ENCODE data around the gene U2SURP.
"Not testable (repeated sequence)": the region's sequence is repeated elsewhere in the genome, so short reads cannot be mapped to it uniquely, and the experiment has no call there.

The U2SURP gene

DNA sequence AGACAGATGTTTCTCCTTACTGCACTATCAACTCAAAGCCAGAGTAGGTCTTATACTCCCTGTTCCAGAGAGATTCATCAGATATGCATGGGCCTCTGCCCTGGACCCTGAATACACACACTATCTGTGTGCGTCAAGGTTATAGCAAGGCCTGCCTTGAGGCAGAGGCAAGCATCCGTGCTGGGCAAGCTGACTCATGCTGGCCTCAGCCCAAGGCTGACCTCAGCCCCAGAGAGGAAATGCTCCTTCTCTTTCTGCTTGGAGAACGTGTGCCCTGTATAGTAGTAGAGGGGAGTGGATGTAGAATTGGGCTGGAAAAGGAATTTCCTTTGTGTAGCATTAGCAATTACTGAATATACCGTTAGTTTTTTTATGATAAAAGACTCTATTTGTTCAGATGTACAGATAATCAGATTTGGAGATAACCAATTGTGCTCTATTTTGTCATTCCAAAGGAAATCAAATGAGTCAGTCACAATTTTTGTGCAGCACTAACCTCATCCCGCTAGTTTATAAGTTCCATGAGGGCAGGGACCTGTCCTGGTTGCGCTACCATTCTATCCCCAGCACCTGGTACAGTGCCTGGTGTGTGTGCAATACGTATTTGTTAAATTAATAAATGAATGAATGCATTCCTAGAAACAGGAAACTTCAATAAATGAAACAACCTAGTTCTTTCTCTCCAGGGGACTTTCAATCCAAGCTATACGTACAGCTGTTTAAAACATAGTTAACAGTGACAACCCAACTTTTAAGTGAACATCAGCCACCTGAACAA lies 24.6 kb upstream of the U2SURP start:
- peak in 18 of 56 donors; percentile 3 to 71 (median 16) for DNase-seq

DNA sequence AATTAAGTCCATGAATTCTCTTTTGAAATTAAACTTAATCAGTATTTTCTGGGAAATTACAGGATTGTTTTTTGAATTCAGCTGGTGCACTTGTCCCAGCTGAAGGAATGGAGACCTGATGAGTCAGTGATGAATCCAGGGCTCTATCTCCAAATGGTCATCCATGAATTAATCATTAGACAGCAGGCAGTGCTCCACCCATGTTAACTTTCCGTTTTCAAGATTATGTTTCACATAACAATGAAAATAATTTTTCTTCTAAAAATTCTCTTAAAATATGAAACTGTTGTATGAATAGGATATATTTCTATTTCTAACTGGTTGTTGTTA lies 24.0 kb upstream of the U2SURP start:
- no peak for DNase-seq

DNA sequence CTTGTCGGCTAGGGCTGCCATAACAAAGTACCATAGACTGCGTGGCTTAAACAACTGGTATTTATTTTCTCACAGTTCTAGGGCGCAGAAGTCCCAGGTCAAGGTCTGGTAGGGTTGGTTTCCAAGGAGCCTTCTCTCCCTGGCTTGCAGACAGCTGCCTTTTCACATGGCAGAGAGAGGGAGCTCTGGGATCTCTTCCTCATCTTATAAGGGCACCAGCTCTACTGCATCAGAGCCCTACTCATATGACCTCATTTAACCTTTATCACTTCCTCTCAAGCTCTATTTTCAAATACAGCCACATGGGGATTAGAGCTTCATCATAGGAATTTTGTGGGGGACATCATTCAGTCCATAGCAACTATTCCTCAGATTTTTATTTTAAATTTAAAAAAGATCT lies 20.3 kb upstream of the U2SURP start:
- no peak for DNase-seq

DNA sequence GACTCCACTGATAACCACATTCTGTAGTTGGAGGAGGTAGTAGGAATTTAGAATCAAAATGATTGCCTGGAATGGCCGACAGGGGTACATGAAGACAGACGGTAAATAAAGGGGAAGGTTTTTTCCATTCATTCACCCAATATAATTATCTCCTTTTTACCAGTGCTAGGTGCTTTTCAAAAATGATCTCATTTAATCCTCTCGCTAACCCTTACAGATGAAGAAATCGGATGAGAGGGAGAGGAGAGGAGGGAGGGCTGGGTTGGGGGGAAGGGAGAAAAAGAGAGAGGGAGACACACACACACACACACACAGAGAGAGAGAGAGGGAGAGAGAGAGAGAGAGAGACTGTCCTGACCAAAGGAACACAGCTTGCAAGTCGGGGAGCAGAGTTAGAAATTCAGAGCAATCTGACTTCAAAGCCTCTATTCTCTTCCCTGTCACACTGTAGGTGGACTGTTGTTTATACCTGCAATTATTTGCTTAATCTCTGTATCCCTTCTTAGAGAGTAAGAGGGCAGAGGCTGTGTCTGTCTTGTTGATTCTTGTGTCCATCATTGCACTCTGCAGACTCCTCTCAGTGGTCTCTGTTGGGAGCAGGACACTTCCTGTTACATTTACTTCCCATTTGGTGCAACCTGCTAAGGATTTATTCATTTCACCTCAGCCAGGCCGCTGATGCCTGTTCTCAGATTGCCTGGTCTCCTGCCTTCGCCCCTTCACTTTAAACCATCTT lies 19.2 kb upstream of the U2SURP start:
- no peak for DNase-seq

DNA sequence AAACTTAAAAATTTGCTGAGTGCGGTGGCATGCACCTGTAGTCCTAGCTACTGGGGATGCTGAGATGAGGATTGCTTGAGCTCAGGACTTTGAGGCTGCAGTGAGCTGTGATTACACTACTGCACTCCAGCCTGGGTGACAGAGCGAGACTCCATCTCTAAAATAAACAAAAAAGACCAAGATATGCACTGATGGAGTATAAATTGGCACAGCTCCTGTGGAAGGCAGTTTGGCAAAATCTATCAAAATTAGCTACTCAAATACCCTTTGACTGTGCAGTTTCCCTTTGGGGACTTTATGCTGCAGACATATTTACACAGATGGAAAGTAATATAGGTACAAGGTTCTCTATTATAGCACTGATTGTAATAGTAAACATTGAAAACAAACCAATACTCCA lies 18.1 kb upstream of the U2SURP start:
- no peak for DNase-seq

DNA sequence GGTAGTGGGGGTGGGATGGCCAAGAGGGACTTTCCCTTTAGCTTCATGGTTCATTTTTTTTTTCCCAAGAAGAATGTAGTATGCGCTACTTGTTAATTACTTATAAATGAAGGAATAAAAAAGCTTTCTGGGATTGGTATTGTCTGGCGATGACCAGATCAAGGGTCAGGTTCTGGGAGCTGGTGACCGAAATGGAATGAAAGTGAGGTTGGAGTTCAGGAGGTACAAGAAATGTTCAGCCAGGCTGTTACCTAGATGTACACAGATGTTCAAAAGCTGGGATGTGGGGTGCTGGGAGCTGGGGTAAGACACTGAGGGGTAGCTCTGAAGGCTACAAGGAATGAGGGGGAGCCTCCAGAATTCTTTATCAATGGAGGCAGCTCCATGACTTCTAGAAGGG lies 17.1 kb upstream of the U2SURP start:
- no peak for DNase-seq

DNA sequence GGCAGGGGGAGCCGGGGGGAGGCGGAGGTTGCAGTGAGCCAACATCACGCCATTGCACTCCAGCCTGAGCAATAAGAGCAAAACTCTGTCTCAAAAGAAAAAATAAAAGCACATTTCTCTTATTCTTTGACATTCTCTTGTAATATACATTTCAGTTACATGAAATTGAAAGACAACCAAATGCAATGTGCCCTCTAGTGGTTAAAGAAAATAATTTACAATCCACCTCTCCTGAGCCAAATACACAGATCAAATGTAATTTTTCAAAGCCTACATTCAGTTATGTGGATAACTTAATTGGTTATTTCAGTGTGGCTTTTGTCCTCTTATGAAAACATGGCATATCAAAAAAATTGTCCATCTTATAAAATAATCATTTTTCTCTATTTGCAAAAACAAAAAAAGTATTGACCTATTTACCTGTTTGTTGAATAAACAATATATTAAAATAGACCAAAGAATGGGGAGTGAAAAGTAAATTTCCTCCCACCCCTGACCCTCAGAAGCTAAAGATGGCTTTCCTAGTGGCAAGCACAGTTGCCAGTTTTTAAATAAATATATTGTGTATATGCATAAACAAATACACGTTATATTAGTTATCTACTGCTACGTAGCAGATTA lies 14.2 kb upstream of the U2SURP start:
- DNase-seq, result no peak

DNA sequence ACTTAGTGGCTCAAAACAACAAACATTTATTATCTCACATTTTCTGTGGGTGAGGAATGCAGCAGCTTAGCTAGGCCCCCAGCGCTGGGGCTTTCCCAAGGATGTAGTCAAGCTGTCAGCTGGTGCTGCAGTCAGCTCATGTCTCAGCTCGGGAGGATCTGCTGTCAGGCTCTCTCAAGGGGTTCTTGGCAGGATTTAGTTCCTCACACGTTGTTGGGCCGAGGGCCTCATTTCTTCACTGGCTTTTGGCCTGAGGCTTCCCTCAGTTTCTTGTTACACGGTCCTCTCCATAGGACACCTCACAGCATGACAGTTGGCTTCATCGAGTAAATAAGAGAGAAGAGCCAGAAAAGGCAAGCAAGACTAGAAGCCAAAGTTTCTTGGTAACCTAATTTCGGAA lies 13.7 kb upstream of the U2SURP start:
- no peak for DNase-seq

DNA sequence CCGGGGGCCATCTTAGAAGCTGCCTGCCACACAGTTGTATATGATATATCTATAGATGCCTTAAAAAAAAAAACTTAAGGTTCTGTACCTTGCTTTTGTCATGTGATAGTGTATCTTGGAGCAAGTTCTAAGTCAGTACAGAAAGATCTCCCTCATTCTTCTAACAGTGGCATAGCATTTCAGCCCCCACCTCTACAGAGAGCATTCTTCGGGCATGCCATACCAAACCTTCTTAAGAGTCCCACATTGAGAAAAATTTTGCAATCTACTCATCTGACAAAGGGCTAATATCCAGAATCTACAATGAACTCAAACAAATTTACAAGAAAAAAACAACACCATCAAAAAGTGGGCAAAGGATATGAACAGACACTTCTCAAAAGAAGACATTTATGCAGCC lies 13.1 kb upstream of the U2SURP start:
- DNase-seq, result not testable (repeated sequence)

DNA sequence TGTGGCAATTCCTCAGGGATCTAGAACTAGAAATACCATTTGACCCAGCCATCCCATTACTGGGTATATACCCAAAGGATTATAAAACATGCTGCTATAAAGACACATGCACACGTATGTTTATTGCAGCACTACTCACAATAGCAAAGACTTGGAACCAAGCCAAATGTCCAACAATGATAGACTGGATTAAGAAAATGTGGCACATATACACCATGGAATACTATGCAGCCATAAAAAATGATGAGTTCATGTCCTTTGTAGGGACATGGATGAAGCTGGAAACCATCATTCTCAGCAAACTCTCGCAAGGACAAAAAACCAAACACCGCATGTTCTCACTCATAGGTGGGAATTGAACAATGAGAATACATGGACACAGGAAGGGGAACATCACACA lies 12.5 kb upstream of the U2SURP start:
- DNase-seq, result not testable (repeated sequence)

DNA sequence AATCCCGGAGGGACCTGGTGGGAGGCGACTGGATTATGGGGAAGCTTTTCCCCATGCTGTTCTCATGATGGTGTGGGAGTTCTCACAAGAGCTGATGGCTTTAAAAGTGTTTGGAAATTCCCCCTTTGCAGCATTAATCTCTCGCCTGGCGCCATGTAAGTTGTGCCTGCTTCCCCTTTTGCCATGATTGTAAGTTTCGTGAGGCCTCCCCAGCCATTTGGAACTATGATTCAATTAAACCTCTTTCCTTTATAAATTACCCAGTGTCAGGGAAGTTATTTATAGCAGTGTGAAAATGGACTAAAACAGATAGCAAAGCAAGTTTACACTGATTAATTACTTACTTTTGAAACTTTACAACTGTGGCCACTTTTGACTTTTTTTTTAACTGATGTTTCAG lies 10.6 kb upstream of the U2SURP start:
- no peak for DNase-seq

DNA sequence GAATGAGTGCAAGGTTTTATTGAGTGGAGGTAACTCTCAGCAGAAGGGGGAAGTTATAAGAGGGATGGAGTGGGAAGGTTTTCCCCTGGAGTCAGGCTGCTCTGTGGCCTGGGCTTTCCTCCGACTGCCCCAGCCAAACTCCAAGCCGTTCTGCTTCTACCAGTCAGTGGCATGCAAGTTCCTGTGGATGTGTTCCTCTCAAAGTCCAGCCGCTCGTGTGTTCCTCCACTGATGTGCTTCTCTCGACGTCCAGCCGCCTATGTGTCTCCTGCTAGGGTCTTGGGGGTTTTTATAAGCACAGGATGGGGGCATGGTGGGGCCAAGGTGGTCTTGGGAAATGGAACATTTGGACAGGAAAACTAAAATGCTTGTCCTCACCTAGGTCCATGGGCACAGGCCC lies 9.0 kb upstream of the U2SURP start:
- no peak for DNase-seq

DNA sequence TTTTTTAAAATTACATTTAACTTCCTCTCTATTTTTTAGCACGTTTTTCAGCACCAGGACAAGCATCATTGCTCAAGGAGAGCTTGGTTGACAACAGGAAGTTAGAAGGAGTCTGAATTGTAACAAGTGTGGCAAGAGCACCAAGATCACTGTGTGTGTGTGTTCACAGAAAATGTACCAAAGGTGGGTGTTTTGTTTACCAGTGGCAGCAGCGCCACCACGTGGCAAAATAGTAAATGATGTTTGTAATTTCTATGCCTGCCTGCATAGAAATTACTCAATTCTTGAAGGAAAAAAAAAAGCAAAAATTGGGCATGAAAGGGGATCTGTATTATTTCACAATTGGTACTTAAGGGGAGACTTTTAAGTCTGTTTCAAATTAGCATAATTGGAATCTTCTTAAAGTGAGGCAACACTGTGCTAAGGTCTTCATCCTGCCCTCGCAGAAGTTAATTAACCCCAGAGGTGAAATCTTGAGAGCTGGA lies 7.4 kb upstream of the U2SURP start:
- peak in 24 of 56 donors; percentile 5 to 73 (median 18) for DNase-seq

DNA sequence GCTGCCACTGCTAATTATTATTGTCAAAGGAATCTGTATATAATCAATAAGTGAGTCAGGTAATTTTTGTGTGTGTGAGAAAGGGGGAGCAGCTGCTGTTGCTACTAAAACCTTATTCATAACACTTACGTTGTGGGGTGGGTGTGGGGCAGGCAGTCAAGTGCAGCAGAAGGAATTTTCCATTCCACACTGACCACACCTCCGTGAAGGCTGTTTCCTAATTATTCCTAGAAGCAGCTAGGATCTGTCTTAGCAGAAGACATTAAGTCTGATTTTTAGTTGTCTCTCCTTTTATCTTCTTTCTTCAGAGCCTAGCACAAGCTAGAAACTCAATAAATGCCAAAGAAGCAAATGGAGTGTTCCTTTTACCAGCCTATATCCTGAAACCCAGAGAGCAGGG lies 4.0 kb upstream of the U2SURP start:
- DNase-seq, result no peak

DNA sequence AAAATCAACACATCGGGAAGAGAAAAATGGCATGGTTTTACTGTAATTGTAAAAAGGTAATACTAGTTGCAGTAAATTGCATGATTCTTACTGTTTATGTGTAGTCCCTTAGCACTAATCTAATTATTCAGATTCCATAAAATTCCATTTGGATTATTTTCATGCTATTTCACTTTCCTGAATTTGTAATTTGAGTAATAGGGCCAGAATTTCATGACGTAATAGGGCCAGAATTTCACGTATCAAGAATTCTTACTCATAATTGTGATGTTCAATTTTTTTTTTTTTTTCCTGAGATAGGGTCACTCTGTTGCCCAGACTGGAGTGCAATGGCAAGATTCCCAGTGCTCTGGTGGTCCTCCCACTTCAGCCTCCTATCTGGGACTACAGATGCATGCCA lies 2.9 kb upstream of the U2SURP start:
- no peak for DNase-seq

DNA sequence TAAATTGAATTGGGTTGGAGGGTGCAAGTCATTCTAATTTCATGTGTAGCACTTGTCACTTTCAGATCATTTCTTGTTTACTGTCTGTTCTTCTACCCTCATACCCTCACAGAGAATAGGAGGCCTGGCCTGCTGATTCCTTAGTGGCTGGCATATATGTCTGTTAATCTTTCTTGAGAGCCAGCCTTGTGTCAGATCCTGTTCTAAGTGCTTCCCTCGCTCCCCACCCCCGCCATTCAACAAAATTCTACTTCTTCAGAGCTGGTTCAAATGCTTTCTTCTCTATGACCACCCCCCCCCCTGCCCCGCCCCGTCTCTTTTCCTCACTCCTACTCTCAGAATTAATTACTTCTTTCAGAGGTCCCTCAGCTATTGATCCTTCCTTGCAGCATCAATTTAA lies 1.5 kb upstream of the U2SURP start:
- DNase-seq, result no peak

DNA sequence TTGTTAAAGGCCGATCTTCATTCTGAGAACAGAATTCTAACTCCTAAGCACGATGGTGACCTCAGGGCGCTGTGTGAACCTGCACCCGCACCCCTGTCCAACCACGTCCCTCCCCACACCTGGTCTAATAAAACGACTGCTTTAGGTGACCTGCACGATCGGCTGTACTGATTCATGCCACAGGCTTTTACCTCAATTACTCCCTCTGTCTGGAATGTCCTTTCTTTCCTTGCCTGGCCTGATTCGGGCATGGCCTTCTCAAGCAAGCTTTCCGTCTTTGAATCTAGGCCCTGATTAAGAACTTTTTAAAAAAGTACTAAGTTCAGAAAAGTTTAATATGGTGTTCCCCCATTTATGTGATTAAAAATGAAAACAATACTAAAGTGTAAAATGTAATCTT lies 842 bp upstream of the U2SURP start:
- no peak for DNase-seq

DNA sequence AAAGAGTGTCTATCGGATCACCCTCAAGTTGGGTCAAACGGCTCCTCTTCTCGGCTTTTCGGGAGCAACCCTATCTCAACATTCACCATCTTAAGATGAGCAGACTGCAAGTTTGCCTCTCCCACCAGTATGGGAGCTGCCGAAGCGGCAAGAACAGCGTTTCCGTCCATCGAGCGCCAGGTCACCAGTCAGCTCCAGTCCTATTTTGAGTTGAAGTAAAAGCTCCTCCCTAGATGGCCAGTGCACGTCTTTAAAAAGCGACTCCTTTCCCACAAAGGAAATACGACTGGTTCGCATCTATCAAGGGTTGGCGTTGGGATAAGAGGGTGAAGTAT lies 369 bp upstream of the U2SURP start:
- DNase-seq, result peak in 5 of 56 donors; percentile 66 to 83 (median 73)

DNA sequence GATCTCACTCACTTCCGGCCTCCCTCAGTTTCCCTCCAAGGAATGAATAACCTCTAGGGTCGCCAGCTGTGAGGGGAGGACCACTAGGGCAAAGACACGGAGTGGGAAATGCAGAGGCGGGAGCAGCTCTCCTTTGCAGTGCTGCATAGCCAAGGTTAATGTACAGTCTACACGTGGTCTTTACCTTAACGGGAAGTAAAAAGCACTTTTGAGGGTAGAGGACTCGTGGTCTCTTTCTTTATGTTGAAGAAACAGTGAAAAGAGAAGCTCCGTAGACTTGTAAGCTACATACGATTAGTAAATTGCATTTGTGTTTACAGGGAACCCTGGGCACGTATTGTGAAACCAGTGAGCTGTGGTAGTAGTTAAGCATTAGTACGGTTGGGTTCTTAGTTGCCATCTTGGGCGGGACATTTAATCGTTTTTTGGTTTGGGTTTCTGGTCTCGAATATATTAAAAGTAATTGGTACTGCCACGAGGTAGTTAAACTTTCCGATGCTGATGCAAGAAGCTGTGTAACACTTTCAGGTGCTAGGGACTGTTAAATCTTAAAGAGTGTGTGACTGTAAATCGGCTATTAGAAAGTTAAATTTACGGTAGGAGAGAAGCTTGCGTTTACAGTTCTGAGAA lies 828 bp downstream of the U2SURP start:
- no peak for DNase-seq

DNA sequence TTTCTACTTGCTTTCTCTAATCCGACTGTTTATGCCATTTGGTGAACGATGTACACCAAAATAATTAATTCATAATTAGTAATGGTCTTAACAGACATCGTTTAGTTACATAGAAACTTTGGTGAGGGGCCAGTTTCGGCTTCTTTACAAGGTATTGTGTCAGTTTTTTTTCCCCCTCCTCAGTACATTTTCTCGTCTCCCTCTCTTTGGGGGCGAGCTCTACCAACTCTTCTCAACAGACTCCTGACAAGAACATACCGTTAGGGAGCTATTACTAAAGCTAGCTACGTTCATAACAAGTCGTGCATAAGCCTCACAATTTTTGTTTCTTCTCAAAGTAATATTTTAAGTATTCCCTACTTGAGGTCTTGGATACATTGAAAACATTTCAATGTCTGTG lies 1.4 kb downstream of the U2SURP start:
- no peak for DNase-seq

DNA sequence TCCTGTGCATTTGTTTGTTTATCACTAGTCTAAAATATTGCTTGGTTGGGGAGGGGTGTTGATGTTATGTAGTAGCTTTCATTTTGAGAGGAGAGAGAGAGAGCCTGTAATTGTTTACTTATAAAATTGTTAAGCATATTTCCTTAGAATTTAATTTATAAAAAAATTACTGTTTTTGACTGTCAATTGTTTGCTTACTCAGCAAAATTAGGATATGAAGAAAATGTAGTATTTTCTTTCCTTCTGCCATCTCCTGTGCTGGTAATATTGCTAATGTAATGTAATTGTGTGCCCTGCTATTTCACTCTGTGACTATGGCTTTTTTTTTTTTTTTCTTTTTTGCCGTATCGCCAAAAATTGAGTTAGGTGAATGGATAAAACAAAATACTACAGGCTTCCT lies 3.5 kb downstream of the U2SURP start:
- DNase-seq, result no peak

DNA sequence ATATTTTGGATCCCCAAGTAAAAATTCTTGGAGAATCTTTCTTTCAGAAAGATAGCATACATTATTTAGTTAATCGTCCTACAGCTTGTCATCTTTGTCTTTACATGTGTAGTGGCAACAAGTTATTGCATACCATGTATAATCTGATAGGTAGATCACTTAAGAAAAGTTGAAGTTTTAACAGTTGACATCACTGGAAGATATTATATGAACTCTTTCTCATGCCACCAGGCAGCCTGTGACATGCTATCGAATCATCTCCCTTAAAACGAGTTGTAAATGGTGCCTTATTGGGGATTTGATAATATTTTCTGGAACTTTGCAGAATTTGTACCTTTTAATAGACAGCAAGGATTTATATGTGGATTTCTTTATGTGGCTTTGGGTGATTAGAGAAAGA lies 8.7 kb downstream of the U2SURP start:
- no peak for DNase-seq
